Adrenal gland (tissue), 5 donors: Measurements from ENCODE around the gene TECPR1.

ENCODE experiments used
- POLR2A ChIP-seq, 2 donors: fragments of 450-650 bp; IDR thresholded peaks; one replicate each; pipeline ENCODE4 v1.6.1; 2017; ENCODE audit warnings: antibody characterized with exemption in 2 of 2, mild to moderate bottlenecking in 2 of 2, moderate library complexity in 1 of 2
- TF ChIP-seq, protein P1 (sequence below), 6 experiments: fragments of 450-650 bp in 4 of 6; fragments of 200-600 bp in 2 of 6; sonication (generic) in 1 of 6; IDR thresholded peaks; 1 replicate in 5 of 6; 2 replicates in 1 of 6; pipeline versions ENCODE4 v1.5.1 to v1.8.0; 2016 to 2021; ENCODE audit warnings: antibody characterized with exemption in 6 of 6, mild to moderate bottlenecking in 2 of 6, moderate library complexity in 1 of 6
- donor health status: DM: no; HTN: no; CAD: no.

DNA sequence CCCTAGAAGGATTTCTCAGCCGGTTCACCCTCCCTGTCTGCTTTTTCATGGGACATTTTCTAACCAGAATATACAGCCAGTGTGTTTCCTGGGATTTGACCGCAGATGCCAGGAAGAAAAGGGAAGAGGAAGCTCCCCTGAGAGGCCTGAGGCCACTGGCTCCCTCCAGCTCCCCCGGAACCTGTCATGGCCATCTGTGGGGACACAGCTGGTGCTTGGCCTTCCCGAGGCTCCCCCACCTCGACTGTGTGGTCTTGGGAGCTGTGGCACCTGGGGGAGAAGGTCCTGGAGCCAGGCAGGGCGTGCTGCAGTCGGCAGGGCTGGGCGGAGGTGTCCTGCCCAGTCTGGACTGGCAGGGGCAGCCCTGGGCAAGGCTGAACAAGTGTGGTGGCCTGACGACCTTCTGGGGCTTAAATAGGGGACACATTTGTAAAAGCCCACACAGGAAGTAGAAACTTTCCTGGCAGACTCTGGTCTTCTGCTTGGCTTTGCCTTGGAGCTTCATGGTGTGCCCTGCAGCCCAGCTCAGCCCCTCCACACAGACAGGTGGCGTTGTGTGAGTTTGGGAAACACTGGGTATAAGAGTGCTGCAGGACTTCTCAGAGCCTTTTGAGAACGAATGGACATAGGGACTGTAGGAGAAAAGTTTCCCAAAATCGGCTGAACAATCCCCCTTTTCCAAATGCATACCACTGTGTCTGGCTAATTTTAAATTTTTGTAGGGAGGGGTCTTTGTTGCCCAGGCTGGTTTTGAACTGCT lies 36.2 kb upstream of the TECPR1 start:
- TF ChIP-seq, protein P1, sequence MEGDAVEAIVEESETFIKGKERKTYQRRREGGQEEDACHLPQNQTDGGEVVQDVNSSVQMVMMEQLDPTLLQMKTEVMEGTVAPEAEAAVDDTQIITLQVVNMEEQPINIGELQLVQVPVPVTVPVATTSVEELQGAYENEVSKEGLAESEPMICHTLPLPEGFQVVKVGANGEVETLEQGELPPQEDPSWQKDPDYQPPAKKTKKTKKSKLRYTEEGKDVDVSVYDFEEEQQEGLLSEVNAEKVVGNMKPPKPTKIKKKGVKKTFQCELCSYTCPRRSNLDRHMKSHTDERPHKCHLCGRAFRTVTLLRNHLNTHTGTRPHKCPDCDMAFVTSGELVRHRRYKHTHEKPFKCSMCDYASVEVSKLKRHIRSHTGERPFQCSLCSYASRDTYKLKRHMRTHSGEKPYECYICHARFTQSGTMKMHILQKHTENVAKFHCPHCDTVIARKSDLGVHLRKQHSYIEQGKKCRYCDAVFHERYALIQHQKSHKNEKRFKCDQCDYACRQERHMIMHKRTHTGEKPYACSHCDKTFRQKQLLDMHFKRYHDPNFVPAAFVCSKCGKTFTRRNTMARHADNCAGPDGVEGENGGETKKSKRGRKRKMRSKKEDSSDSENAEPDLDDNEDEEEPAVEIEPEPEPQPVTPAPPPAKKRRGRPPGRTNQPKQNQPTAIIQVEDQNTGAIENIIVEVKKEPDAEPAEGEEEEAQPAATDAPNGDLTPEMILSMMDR (IDR thresholded peaks at IDR 0.05): no peak
- no peak for TF ChIP-seq POLR2A (IDR thresholded peaks at IDR 0.05)
